ENCODE results near the gene LARGE1. TPM values are rescaled to one million over a fixed set of nuclear protein-coding genes. Genes with fewer than 3 reads are reported as not detected.
"Not testable (repeated sequence)": the region's sequence is repeated elsewhere in the genome, so short reads cannot be mapped to it uniquely, and the experiment has no call there.

The LARGE1 gene
- total RNA-seq, 1 donor from 2014 or later: 2.4 TPM

DNA sequence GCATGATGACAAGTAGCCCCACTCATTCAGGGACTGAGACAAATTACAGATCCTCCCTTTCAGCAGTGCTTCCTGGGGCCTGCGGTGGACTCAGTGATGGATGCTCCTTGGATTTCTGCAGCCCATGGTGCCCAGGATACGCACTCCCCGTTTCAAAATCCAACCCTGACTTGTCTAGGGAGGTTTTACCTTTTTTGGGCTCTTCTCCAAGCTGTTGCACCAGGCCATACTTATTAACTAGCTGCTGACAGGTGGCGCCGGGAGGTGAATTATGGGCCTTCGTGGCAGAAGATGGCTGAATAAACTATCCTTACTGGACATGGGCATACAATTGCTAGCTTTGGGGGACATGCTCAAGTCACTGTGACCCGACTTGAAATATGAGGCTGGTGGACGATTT is 537.8 kb downstream of the LARGE1 start:
- no peaks in the 10 kb centered on the region for H3K27me3 ChIP-seq (ENCODE audit: control insufficient read depth, insufficient read depth, low read length)
- no peak overlapping the region for H3K4me3 ChIP-seq (ENCODE audit: low read depth, low read length)
- H3K36me3 ChIP-seq (ENCODE audit: control insufficient read depth, insufficient read depth, low read length): no peaks in the 10 kb centered on the region
- TF ChIP-seq, protein P1, sequence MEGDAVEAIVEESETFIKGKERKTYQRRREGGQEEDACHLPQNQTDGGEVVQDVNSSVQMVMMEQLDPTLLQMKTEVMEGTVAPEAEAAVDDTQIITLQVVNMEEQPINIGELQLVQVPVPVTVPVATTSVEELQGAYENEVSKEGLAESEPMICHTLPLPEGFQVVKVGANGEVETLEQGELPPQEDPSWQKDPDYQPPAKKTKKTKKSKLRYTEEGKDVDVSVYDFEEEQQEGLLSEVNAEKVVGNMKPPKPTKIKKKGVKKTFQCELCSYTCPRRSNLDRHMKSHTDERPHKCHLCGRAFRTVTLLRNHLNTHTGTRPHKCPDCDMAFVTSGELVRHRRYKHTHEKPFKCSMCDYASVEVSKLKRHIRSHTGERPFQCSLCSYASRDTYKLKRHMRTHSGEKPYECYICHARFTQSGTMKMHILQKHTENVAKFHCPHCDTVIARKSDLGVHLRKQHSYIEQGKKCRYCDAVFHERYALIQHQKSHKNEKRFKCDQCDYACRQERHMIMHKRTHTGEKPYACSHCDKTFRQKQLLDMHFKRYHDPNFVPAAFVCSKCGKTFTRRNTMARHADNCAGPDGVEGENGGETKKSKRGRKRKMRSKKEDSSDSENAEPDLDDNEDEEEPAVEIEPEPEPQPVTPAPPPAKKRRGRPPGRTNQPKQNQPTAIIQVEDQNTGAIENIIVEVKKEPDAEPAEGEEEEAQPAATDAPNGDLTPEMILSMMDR (IDR thresholded peaks at IDR 0.05; ENCODE audit: insufficient read depth, low read length, severe bottlenecking): no peak
- DNase-seq (ENCODE audit: low read depth) (no peak), FAIRE-seq (no peak)

DNA sequence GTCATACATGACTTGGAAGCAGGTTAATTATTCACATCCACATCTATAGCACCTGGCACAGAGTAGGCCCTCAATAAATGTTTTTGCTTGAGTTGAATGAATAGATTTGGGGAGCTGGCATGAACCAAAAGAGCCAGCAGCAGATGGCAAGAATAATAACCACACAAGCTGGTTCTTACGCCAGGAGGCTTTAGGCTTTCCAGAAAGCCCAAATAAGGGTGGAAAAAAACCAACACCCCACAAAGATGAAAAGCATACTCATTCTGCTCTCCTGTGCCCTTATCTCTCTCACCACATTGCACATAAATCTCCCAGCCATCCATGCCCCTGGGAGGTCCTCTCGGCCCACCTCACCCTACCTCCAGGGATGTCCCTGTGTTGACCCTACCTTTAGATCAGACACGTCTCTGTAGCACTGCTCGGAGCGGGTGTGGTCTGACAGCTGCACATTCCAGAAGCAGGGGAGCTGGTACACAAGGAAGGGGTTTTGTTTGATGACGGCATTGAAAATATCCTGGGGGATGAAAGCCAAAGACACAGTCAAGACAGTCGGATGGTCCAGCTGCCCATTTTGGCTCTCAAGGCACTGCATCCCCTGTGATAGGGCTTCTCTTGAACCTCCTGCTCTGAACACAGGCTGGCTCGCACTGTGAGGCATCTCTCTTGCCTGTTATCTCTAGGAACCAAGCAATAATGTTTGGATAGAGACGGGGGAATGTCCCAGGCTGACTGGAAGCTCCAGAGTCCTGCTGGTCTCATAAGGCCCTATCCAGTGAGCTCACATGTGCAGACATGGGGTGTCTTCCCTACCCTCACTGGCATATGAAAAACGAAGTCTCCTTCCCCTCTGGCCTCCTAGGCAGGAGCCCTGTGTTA is 538.5 kb downstream of the LARGE1 start:
- DNase-seq (ENCODE audit: low read depth): no peak
- Histone ChIP-seq H3K4me3 (ENCODE audit: low read depth, low read length) (no peak overlapping the region), H3K27me3 (ENCODE audit: control insufficient read depth, insufficient read depth, low read length) (no peaks in the 10 kb centered on the region), H3K36me3 (ENCODE audit: control insufficient read depth, insufficient read depth, low read length) (no peaks in the 10 kb centered on the region)
- no peak for FAIRE-seq
- TF ChIP-seq, protein P1 (IDR thresholded peaks at IDR 0.05; ENCODE audit: insufficient read depth, low read length, severe bottlenecking): no peak

DNA sequence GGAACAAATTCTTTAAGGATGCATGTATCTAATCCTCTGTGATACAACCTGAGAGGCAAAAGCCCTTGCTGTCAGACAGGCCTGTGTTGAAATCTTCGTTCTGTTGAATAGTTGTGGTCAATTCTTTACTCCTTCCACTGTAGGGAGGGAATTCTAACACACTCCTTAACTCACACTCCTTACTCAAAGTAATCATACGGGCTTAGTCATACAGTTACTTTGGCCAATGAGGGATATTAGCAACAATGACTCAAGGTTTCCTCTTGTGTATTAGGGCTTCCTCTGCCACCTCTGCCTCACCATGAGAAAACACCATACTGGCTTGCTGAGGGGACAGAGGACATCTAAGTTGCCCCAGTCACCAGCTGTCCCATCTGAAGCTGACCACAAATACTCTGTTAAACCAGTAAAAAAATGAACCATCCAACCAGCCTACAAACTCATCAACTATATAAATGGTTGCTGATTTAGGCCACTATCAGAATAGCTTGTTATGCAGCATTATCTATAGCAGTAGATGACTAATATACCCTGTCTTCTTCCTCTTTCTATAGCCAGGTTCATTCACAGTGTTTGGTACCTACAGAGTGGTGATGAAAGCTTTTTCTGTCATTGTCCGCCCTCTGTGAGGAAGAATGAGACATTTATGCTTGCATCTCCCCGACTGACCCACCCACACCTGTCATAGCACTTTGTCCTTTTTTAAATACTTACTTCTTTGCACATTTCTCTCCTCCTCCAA is 539.3 kb downstream of the LARGE1 start:
- peak; percentile 98 for DNase-seq (ENCODE audit: low read depth)
- TF ChIP-seq, protein P1 (IDR thresholded peaks at IDR 0.05; ENCODE audit: insufficient read depth, low read length, severe bottlenecking): no peak
- Histone ChIP-seq H3K27me3 (ENCODE audit: control insufficient read depth, insufficient read depth, low read length) (no peaks in the 10 kb centered on the region), H3K4me3 (ENCODE audit: low read depth, low read length) (no peak overlapping the region), H3K36me3 (ENCODE audit: control insufficient read depth, insufficient read depth, low read length) (no peaks in the 10 kb centered on the region)
- FAIRE-seq: peak; percentile 77

DNA sequence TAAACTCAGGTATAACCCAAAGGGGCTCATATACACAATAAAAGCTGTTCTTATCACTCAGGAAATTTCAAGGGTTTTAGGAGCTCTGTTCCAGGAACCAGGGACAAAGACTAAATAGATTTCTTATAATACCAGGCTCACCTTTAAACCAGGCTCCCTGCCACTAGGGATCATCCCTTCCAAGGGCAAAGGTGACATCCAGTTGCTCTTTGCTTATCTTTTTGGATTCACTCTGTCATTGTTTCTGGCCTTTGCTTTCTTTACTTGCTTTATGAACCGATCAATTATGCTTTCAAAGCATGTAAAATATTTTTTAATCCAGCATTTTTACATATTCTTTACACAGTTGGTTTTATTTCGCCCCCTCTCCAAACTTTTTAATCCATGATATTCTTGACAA is 540.4 kb downstream of the LARGE1 start:
- Histone ChIP-seq H3K4me3 (ENCODE audit: low read depth, low read length) (no peak overlapping the region), H3K36me3 (ENCODE audit: control insufficient read depth, insufficient read depth, low read length) (no peaks in the 10 kb centered on the region), H3K27me3 (ENCODE audit: control insufficient read depth, insufficient read depth, low read length) (no peaks in the 10 kb centered on the region)
- TF ChIP-seq, protein P1 (IDR thresholded peaks at IDR 0.05; ENCODE audit: insufficient read depth, low read length, severe bottlenecking): no peak
- FAIRE-seq: no peak
- no peak for DNase-seq (ENCODE audit: low read depth)

DNA sequence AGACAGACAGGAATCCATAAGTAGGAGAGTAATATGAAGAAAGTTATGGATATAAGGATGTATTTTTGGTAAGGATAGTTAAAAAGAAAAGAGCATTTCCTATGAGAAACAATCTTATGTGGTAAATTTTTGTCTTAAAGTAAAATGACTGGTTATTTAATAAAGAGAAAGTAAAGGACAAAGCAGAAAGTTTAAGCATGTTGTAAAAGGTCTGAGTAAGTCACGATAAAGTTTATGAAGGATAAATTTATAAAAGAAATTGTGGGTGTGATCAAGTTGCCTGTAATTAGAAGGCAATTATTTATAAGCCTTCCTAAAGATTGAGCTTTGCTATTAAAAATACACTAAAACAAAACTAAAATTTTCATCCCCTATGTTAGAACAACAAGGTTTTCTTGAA is 547.4 kb downstream of the LARGE1 start:
- no peak for FAIRE-seq

DNA sequence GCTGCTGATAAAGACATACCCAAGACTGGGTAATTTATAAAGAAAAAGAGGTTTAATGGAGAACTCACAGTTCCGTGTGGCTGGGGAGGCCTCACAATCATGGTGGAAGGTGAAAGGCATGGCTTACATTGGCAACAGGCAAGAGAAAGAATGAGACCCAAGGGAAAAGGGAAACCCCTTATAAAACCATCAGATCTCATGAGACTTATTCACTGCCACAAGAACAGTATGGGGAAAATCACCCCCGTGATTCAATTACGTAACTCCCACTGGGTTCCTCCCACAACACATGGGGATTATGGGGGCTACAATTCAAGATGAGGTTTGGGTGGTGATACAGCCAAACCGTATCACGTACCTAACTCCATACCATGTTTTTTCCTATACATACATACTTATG is 557.0 kb downstream of the LARGE1 start:
- H3K27me3 ChIP-seq (ENCODE audit: control insufficient read depth, insufficient read depth, low read length); FAIRE-seq; H3K4me3 ChIP-seq (ENCODE audit: low read depth, low read length); H3K36me3 ChIP-seq (ENCODE audit: control insufficient read depth, insufficient read depth, low read length); DNase-seq (ENCODE audit: low read depth): not testable (repeated sequence)

More for the DNA sequence above, 547.4 kb downstream of the LARGE1 start:
- Histone ChIP-seq H3K4me3 (ENCODE audit: low read depth, low read length) (no peak overlapping the region), H3K27me3 (ENCODE audit: control insufficient read depth, insufficient read depth, low read length) (no peaks in the 10 kb centered on the region), H3K36me3 (ENCODE audit: control insufficient read depth, insufficient read depth, low read length) (no peaks in the 10 kb centered on the region)
- no peak for DNase-seq (ENCODE audit: low read depth)
- TF ChIP-seq, protein P1 (IDR thresholded peaks at IDR 0.05; ENCODE audit: insufficient read depth, low read length, severe bottlenecking): no peak
